ENCODE results near the gene DCDC2C. TPM values are rescaled to one million over a fixed set of nuclear protein-coding genes. Genes with fewer than 3 reads are reported as not detected.

Gene DCDC2C
- total RNA-seq, 1 experiment from 2014 or later: not detected

DNA sequence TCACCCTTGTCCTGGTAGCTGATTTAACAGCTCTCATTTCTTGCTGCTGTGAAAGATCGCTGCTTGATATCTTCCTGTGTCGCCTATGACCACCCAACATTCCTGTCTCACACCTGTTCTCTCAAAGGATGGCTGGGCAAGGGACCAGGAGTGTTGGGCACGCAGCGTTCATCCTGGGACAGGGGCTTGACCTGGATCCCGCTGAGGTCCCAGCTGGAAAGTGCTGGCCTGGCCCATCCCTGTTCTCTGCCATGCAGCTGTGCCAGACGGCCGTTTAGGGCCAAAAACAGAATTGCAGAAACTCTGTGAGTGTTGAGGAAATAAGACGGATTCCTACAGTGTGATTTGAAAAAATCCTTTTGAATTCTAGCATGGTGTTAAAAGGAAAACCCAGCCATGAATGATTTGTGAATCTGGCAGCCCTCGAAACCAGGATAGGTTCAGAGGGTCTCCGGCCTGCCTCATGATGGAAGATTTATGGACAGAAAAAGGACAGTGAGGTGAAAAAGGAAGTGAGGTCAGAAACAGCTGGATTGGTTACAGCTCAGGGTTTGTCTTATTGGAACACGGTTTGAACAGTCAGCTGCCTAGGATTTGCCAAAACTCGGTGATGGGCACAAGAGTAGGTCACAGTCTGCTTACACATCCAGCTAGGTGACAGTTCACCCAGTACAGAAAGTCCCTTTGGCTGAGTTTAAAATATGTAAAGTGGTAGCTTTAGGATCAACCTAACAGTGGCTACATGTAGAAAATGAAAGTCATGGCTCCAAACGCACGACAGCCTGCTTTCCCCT, 164.8 kb downstream of the DCDC2C start:
- no peak overlapping the region for H3K4me3 ChIP-seq
- H2AFZ ChIP-seq: no peak overlapping the region
- DNase-seq: no peak
- no peaks in the 10 kb centered on the region for H3K36me3 ChIP-seq (ENCODE audit: low read depth)
- no peaks in the 10 kb centered on the region for H3K9me2 ChIP-seq (ENCODE audit: insufficient read depth)
- ChIA-PET CTCF (no interaction called here), POLR2A (ENCODE audit: unreplicated experiment) (no interaction called here)
- no peak overlapping the region for H3K4me2 ChIP-seq
- H3K79me2 ChIP-seq (ENCODE audit: low read depth): no peaks in the 10 kb centered on the region
- BruUV-seq (replicated peaks): no TSS peak
- H3K27me3 ChIP-seq (ENCODE audit: insufficient read depth, low read depth): peaks cover 64% of the 10 kb centered on the region
- H4K20me1 ChIP-seq (ENCODE audit: insufficient read depth): no peaks in the 10 kb centered on the region
- no peak overlapping the region for H3K27ac ChIP-seq
- no peaks in the 10 kb centered on the region for H3F3A ChIP-seq (ENCODE audit: insufficient read depth, low read depth)
- no peaks in the 10 kb centered on the region for H3K9me3 ChIP-seq (ENCODE audit: insufficient read depth, low read depth)
- H3K4me1 ChIP-seq (replicated peaks; ENCODE audit: insufficient read depth): no peaks in the 10 kb centered on the region
- TF ChIP-seq, protein P1, sequence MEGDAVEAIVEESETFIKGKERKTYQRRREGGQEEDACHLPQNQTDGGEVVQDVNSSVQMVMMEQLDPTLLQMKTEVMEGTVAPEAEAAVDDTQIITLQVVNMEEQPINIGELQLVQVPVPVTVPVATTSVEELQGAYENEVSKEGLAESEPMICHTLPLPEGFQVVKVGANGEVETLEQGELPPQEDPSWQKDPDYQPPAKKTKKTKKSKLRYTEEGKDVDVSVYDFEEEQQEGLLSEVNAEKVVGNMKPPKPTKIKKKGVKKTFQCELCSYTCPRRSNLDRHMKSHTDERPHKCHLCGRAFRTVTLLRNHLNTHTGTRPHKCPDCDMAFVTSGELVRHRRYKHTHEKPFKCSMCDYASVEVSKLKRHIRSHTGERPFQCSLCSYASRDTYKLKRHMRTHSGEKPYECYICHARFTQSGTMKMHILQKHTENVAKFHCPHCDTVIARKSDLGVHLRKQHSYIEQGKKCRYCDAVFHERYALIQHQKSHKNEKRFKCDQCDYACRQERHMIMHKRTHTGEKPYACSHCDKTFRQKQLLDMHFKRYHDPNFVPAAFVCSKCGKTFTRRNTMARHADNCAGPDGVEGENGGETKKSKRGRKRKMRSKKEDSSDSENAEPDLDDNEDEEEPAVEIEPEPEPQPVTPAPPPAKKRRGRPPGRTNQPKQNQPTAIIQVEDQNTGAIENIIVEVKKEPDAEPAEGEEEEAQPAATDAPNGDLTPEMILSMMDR (conservative IDR thresholded peaks at IDR 0.05): no peak
- TF ChIP-seq EZH2 (IDR thresholded peaks at IDR 0.05; ENCODE audit: low read depth): no peak
- intact Hi-C loops (cut with micrococcal nuclease; ENCODE audit: unreplicated experiment): no loop called here

DNA sequence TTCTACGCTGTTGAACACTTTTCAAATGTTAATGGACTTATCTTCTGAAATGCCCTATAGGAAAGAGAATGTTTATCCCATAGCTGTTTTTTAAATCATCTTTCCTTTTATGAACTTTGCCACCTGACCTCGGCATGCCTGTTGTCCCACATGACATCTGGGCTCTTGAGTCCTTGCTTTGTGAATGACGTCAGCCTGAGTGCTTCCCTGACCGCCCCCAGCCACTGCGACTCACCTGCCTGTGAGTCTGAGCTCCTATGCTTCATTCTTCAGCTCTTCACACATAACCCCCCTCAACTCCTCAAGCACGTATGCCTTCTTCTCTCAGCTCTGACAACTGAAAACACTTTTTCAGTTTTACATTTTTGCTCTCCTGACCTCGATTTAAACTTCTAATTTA, 166.8 kb downstream of the DCDC2C start:
- intact Hi-C loops (cut with micrococcal nuclease; ENCODE audit: unreplicated experiment): no loop called here
- Histone ChIP-seq H3K4me3 (no peak overlapping the region), H3K9me2 (ENCODE audit: insufficient read depth) (no peaks in the 10 kb centered on the region), H3K36me3 (ENCODE audit: low read depth) (no peaks in the 10 kb centered on the region), H3K9me3 (ENCODE audit: insufficient read depth, low read depth) (no peaks in the 10 kb centered on the region), H3K4me2 (no peak overlapping the region), H3K27ac (no peak overlapping the region), H4K20me1 (ENCODE audit: insufficient read depth) (no peaks in the 10 kb centered on the region), H3K4me1 (replicated peaks; ENCODE audit: insufficient read depth) (no peaks in the 10 kb centered on the region), H3F3A (ENCODE audit: insufficient read depth, low read depth) (no peaks in the 10 kb centered on the region), H3K79me2 (ENCODE audit: low read depth) (no peaks in the 10 kb centered on the region), H2AFZ (no peak overlapping the region), H3K27me3 (ENCODE audit: insufficient read depth, low read depth) (peaks cover 68% of the 10 kb centered on the region)
- no peak for DNase-seq
- ChIA-PET POLR2A (ENCODE audit: unreplicated experiment) (no interaction called here), CTCF (no interaction called here)
- no peak for TF ChIP-seq EZH2 (IDR thresholded peaks at IDR 0.05; ENCODE audit: low read depth)
- TF ChIP-seq, protein P1 (conservative IDR thresholded peaks at IDR 0.05): no peak
- BruUV-seq (replicated peaks): no TSS peak

DNA sequence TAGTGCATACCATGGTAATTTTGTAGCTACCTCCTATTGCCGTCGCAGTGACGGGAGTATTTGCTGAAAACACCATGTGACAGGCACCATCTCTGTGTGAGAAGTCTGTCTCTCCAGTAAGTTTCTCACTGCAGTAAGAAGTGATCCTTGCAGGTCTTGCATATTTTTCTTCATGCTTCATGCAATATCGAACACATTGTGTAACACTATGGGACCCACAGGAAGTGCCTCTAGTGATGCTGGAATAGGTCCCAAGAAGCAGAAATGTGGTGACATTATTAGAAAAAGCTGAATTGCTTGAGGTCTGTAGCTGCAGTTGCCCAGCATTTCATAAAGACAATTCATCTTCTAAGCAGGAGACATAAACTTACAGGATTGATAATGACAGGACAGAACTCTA, 167.6 kb downstream of the DCDC2C start:
- Histone ChIP-seq H4K20me1 (ENCODE audit: insufficient read depth) (no peaks in the 10 kb centered on the region), H3K79me2 (ENCODE audit: low read depth) (no peaks in the 10 kb centered on the region), H3K27ac (no peak overlapping the region), H3K4me2 (no peak overlapping the region), H2AFZ (no peak overlapping the region), H3K9me3 (ENCODE audit: insufficient read depth, low read depth) (no peaks in the 10 kb centered on the region), H3K4me3 (no peak overlapping the region), H3F3A (ENCODE audit: insufficient read depth, low read depth) (no peaks in the 10 kb centered on the region), H3K9me2 (ENCODE audit: insufficient read depth) (no peaks in the 10 kb centered on the region), H3K4me1 (replicated peaks; ENCODE audit: insufficient read depth) (no peaks in the 10 kb centered on the region), H3K27me3 (ENCODE audit: insufficient read depth, low read depth) (peaks cover 70% of the 10 kb centered on the region), H3K36me3 (ENCODE audit: low read depth) (no peaks in the 10 kb centered on the region)
- ChIA-PET POLR2A (ENCODE audit: unreplicated experiment) (no interaction called here), CTCF (no interaction called here)
- no TSS peak for BruUV-seq (replicated peaks)
- intact Hi-C loops (cut with micrococcal nuclease; ENCODE audit: unreplicated experiment): no loop called here
- no peak for TF ChIP-seq EZH2 (IDR thresholded peaks at IDR 0.05; ENCODE audit: low read depth)
- TF ChIP-seq, protein P1 (conservative IDR thresholded peaks at IDR 0.05): no peak
- no peak for DNase-seq

Measured in PC-9 (cell line).